ENCODE results near the gene ATP8A2.

ATP8A2 gene

GRCh38 chr13:25912961-25913360 is 541.2 kb downstream of the ATP8A2 start:
- H3K4me3 ChIP-seq (replicated peaks; ENCODE audit: low read depth, low read length), result no peak overlapping the region
- no peak for DNase-seq (ENCODE audit: extremely low read depth, low read depth)
- TF ChIP-seq CTCF (IDR thresholded peaks at IDR 0.05; ENCODE audit: low read depth, low read length, missing control alignments), result no peak

GRCh38 chr13:25915840-25916518 is 544.2 kb downstream of the ATP8A2 start:
- DNase-seq (ENCODE audit: extremely low read depth, low read depth), result no peak
- TF ChIP-seq CTCF (IDR thresholded peaks at IDR 0.05; ENCODE audit: low read depth, low read length, missing control alignments), result no peak
- H3K4me3 ChIP-seq (replicated peaks; ENCODE audit: low read depth, low read length), result no peak overlapping the region

- TF ChIP-seq CTCF (IDR thresholded peaks at IDR 0.05; ENCODE audit: low read depth, low read length, missing control alignments), result no peak
- DNase-seq (ENCODE audit: extremely low read depth, low read depth), result no peak
- no peak overlapping the region for H3K4me3 ChIP-seq (replicated peaks; ENCODE audit: low read depth, low read length)
Observed at GRCh38 chr13:25920277-25920676, 548.5 kb downstream of the ATP8A2 start.

- DNase-seq (ENCODE audit: extremely low read depth, low read depth), result no peak
- TF ChIP-seq CTCF (IDR thresholded peaks at IDR 0.05; ENCODE audit: low read depth, low read length, missing control alignments), result no peak
- H3K4me3 ChIP-seq (replicated peaks; ENCODE audit: low read depth, low read length), result no peak overlapping the region
Observed at GRCh38 chr13:25920931-25921330, 549.2 kb downstream of the ATP8A2 start.

GRCh38 chr13:25922376-25922775 is 550.6 kb downstream of the ATP8A2 start:
- TF ChIP-seq CTCF (IDR thresholded peaks at IDR 0.05; ENCODE audit: low read depth, low read length, missing control alignments), result no peak
- H3K4me3 ChIP-seq (replicated peaks; ENCODE audit: low read depth, low read length), result no peak overlapping the region
- no peak for DNase-seq (ENCODE audit: extremely low read depth, low read depth)

GRCh38 chr13:25923217-25924085 is 551.7 kb downstream of the ATP8A2 start:
- DNase-seq (ENCODE audit: extremely low read depth, low read depth), result no peak
- no peak for TF ChIP-seq CTCF (IDR thresholded peaks at IDR 0.05; ENCODE audit: low read depth, low read length, missing control alignments)
- no peak overlapping the region for H3K4me3 ChIP-seq (replicated peaks; ENCODE audit: low read depth, low read length)

All from HFF-Myc (cell line).